Aorta (tissue), 5 donors: ENCODE data around the gene BBOX1. TPM values are rescaled to one million over a fixed set of nuclear protein-coding genes. Genes with fewer than 3 reads are reported as not detected.

Experiments used
- ATAC-seq: fragments of 200-7000 bp; cut with Tn5 transposase; one replicate; pipeline ENCODE4 v1.9.1; 2022; ENCODE audit warnings: moderate library complexity; ENCODE audit not compliant: low FRiP score
- DNase-seq, 2 donors: peaks; one replicate each; pipeline ENCODE4 v3.0.0-alpha.2; 2020
- H3K27ac ChIP-seq, 2 donors: one replicate each; pipeline ENCODE4 v1.5.1; 2013; ENCODE audit warnings: low read length in 2 of 2, mild to moderate bottlenecking in 2 of 2, moderate library complexity in 2 of 2, control low read depth in 1 of 2, inconsistent platforms in 1 of 2, low read depth in 1 of 2
- H3K27me3 ChIP-seq, 2 donors: one replicate each; pipeline ENCODE4 v1.6.1; 2013; ENCODE audit warnings: control low read depth in 1 of 2, low read length in 1 of 2, mild to moderate bottlenecking in 1 of 2, moderate library complexity in 1 of 2; ENCODE audit not compliant: insufficient read depth in 2 of 2, control insufficient read depth in 1 of 2
- H3K36me3 ChIP-seq, 2 donors: one replicate each; pipeline ENCODE4 v1.6.1; 2013; ENCODE audit warnings: control low read depth in 1 of 2, low read length in 1 of 2, mild to moderate bottlenecking in 1 of 2; ENCODE audit not compliant: insufficient read depth in 2 of 2, control insufficient read depth in 1 of 2
- H3K4me1 ChIP-seq, 2 donors: one replicate each; pipeline ENCODE4 v1.6.1; 2013; ENCODE audit warnings: low read length in 2 of 2, control low read depth in 1 of 2, mild to moderate bottlenecking in 1 of 2, moderate library complexity in 1 of 2; ENCODE audit not compliant: insufficient read depth in 2 of 2, control insufficient read depth in 1 of 2
- H3K4me3 ChIP-seq, 2 donors: one replicate each; pipeline ENCODE4 v1.5.1; 2013; ENCODE audit warnings: low read length in 2 of 2, control low read depth in 1 of 2, mild to moderate bottlenecking in 1 of 2
- H3K9me3 ChIP-seq: one replicate; pipeline ENCODE4 v1.6.1; 2013; ENCODE audit warnings: mild to moderate bottlenecking, low read length; ENCODE audit not compliant: control insufficient read depth
- WGBS, 2 donors: extraction: QIAGEN DNeasy Blood & Tissue Kit; methylation state at CpG; one replicate each; pipeline ENCODE4 v1.1.7; 2013; 5-methylcytosine and 5-hydroxymethylcytosine counted together
- intact Hi-C, 2 donors: fragments of 100-400 bp; cut with DNase I; formaldehyde crosslinking; loops; one replicate each; pipeline versions ENCODE4 v1.14.2 to v1.15.0; 2022
- polyA plus RNA-seq, 2 donors: library from polyadenylated mRNA; stranded (reverse); fragments of 200-250 nt; gene quantifications; one replicate each; pipeline ENCODE4 v1.2.3, GENCODE V29; 2013
- total RNA-seq, 2 donors: library from RNA; stranded (reverse); fragmentation: NEBNext Ultra II Directional; extraction: Animal tissue kit (Norgen Biotek cat#: 25700); gene quantifications; one replicate each; pipeline ENCODE4 v1.2.1, GENCODE V29; 2021
- donor health status: healthy with polysubstance abuse.
- donor health status: Bipolar disorder and iron deficiency.
- donor health status: DM: no; HTN: no; CAD: no.
- donor health status: DM: no; HTN: no; CAD: no.
- donor health status: DM: yes; HTN: yes; CAD: no.

Gene BBOX1
- total and polyA plus RNA-seq, 4 donors = 0.43 to 0.45 TPM; not detected in 2

DNA sequence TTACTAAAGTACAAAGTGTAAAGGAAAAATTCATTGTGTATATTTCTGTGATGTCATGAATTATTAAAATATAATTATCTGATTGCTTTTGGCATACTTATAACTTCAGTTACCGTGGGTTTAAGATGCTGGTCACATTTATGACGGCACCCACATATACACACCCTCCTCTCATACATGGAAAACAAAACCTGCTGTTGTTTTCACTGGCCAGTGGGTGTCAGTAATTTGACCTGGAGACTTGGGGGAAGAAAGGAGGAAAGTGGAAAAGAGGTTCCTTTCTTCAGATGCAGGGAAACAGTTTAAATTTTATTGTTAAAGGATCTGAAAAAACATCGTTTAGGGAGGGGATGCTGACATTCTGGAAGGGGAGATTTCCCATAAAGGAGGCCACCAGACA, 742 bp upstream of the BBOX1 start:
- H3K27me3 ChIP-seq = no peaks in the 10 kb centered on the region
- ATAC-seq = no peak
- DNase-seq = no peak
- no peaks in the 10 kb centered on the region for H3K36me3 ChIP-seq
- H3K4me3 ChIP-seq = no peak overlapping the region
- 38 to 40% methylated on average over 3 of the region's 3 CpGs for WGBS, 2 donors
- intact Hi-C loops = no loop called here
- H3K4me1 ChIP-seq = peaks cover 0 to 5% of the 10 kb centered on the region in 2 donors
- peak overlapping the region in 1 of 2 donors; percentile 4 for H3K27ac ChIP-seq
- H3K9me3 ChIP-seq = no peaks in the 10 kb centered on the region

GRCh38 chr11:27041141-27041899, 705 bp downstream of the BBOX1 start:
- H3K4me3 ChIP-seq = no peak overlapping the region
- no peaks in the 10 kb centered on the region for H3K27me3 ChIP-seq
- intact Hi-C loops = no loop called here
- no peak overlapping the region for H3K27ac ChIP-seq
- 11 to 12% methylated on average over 2 of the region's 2 CpGs for WGBS, 2 donors
- H3K9me3 ChIP-seq = no peaks in the 10 kb centered on the region
- ATAC-seq = no peak
- DNase-seq = no peak
- H3K4me1 ChIP-seq = peaks cover 0 to 5% of the 10 kb centered on the region in 2 donors
- no peaks in the 10 kb centered on the region for H3K36me3 ChIP-seq

DNA sequence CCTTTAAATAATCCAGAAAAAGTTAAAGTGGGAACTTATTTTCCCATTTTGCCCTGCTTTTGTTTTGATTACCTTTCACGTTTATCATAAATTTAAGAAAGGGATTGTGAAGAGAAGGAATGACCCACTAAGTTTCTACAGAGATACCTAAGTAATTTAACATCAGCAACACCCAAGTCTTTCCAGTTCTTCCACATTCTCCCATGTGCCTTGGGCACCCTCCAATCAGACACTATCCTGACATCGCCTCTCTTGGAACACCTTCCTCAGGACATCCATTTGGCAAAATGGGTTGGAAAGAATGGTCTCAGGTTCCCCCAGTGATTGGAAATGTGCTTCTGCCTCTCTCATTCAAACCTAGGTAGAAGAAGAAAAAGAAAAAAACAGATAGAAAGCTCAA, 6.3 kb downstream of the BBOX1 start:
- Histone ChIP-seq H3K9me3 (no peaks in the 10 kb centered on the region), H3K27me3 (no peaks in the 10 kb centered on the region), H3K4me3 (no peak overlapping the region), H3K4me1 (no peaks in the 10 kb centered on the region), H3K27ac (no peak overlapping the region), H3K36me3 (no peaks in the 10 kb centered on the region)
- no peak for ATAC-seq
- DNase-seq = no peak
- intact Hi-C loops = no loop called here
- WGBS, 2 donors = 55 to 63% methylated on average over 2 of the region's 2 CpGs

DNA sequence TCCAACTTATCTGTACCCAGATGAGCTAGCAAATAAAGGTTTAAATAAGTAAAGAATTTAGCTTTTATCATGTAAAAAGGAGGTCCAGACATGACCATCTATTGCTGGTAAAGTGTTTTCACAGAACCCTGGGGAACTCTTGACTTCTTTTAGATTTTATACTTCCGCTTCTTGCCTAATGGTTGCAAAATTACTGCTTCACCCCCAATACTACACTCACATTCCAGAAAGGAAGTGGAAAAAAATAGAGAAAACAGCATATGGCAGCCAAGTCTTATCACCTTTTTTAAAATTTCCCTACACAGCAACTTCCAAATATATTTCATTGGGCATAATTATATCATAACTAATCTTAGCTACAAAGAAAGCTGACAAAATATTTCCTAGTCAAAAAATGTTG, 12.1 kb downstream of the BBOX1 start:
- H3K27me3 ChIP-seq = no peaks in the 10 kb centered on the region
- H3K36me3 ChIP-seq = no peaks in the 10 kb centered on the region
- H3K9me3 ChIP-seq = no peaks in the 10 kb centered on the region
- H3K4me1 ChIP-seq = peaks cover 0 to 5% of the 10 kb centered on the region in 2 donors
- intact Hi-C loops = loop anchor here in 1 of 2 donors (1.0 to 5.0 kb wide), 2 partner anchors 30 to 60 kb away; partner anchors contain the start of gene FIBIN
- WGBS, 2 donors = 7 to 14% methylated on average over 1 of the region's 1 CpG
- no peak for DNase-seq
- no peak for ATAC-seq
- no peak overlapping the region for H3K4me3 ChIP-seq
- no peak overlapping the region for H3K27ac ChIP-seq

- Histone ChIP-seq H3K27me3 (no peaks in the 10 kb centered on the region), H3K27ac (no peak overlapping the region), H3K4me3 (no peak overlapping the region), H3K4me1 (peaks cover 0 to 5% of the 10 kb centered on the region in 2 donors), H3K9me3 (peaks cover 1% of the 10 kb centered on the region), H3K36me3 (no peaks in the 10 kb centered on the region)
- ATAC-seq (no peak), DNase-seq (no peak)
- 48 to 57% methylated on average over 6 of the region's 6 CpGs for WGBS, 2 donors
- intact Hi-C loops = no loop called here
Measured at GRCh38 chr11:27055065-27055682, 14.6 kb downstream of the BBOX1 start.

GRCh38 chr11:27057091-27057780, 16.6 kb downstream of the BBOX1 start:
- H3K4me1 ChIP-seq = peaks cover 0 to 6% of the 10 kb centered on the region in 2 donors
- ATAC-seq (no peak), DNase-seq (no peak)
- no peak overlapping the region for H3K4me3 ChIP-seq
- 79 to 87% methylated on average over 6 of the region's 6 CpGs for WGBS, 2 donors
- H3K27me3 ChIP-seq = no peaks in the 10 kb centered on the region
- intact Hi-C loops = no loop called here
- H3K27ac ChIP-seq = no peak overlapping the region
- peaks cover 1% of the 10 kb centered on the region for H3K9me3 ChIP-seq
- H3K36me3 ChIP-seq = no peaks in the 10 kb centered on the region

GRCh38 chr11:27058456-27058855, 17.8 kb downstream of the BBOX1 start:
- H3K27ac ChIP-seq = no peak overlapping the region
- peaks cover 1% of the 10 kb centered on the region for H3K9me3 ChIP-seq
- ATAC-seq = no peak
- WGBS, 2 donors = 97 to 100% methylated on average over 1 of the region's 1 CpG
- H3K27me3 ChIP-seq = no peaks in the 10 kb centered on the region
- intact Hi-C loops = no loop called here
- H3K4me1 ChIP-seq = peaks cover 0 to 4% of the 10 kb centered on the region in 2 donors
- no peak for DNase-seq
- no peak overlapping the region for H3K4me3 ChIP-seq
- H3K36me3 ChIP-seq = no peaks in the 10 kb centered on the region

- peaks cover 0 to 4% of the 10 kb centered on the region in 2 donors for H3K4me1 ChIP-seq
- H3K9me3 ChIP-seq = peaks cover 1% of the 10 kb centered on the region
- no peak overlapping the region for H3K4me3 ChIP-seq
- H3K36me3 ChIP-seq = no peaks in the 10 kb centered on the region
- ATAC-seq (no peak), DNase-seq (no peak)
- no peak overlapping the region for H3K27ac ChIP-seq
- WGBS, 2 donors = 59 to 94% methylated on average over 3 of the region's 3 CpGs
- intact Hi-C loops = no loop called here
- no peaks in the 10 kb centered on the region for H3K27me3 ChIP-seq
Measured at GRCh38 chr11:27059431-27059830, 18.8 kb downstream of the BBOX1 start.
